Glutamatergic neuron (in vitro differentiated cells): ENCODE results near the gene GNG11. TPM values are rescaled to one million over a fixed set of nuclear protein-coding genes. Genes with fewer than 3 reads are reported as not detected.

Experiments used
- DNase-seq: peaks from one replicate; pipeline ENCODE4 v3.0.0; 2022
- H3K27ac Mint-ChIP-seq: one replicate; pipeline ENCODE4 v1.8.0; 2020; ENCODE audit warnings: mild to moderate bottlenecking, mixed read lengths, inconsistent platforms; ENCODE audit not compliant: unreplicated experiment
- H3K27me3 Mint-ChIP-seq: one replicate; pipeline ENCODE4 v1.8.0; 2020; ENCODE audit warnings: mild to moderate bottlenecking, moderate library complexity, mixed read lengths, inconsistent platforms; ENCODE audit not compliant: unreplicated experiment
- H3K36me3 Mint-ChIP-seq: one replicate; pipeline ENCODE4 v1.8.0; 2020; ENCODE audit warnings: mild to moderate bottlenecking, mixed read lengths, inconsistent platforms; ENCODE audit not compliant: unreplicated experiment
- H3K4me1 Mint-ChIP-seq: one replicate; pipeline ENCODE4 v1.8.0; 2020; ENCODE audit warnings: mild to moderate bottlenecking, low read depth, mixed read lengths, inconsistent platforms; ENCODE audit not compliant: unreplicated experiment
- H3K4me3 Mint-ChIP-seq: one replicate; pipeline ENCODE4 v1.8.0; 2020; ENCODE audit warnings: mild to moderate bottlenecking, mixed read lengths, inconsistent platforms; ENCODE audit not compliant: unreplicated experiment
- H3K9me3 Mint-ChIP-seq: one replicate; pipeline ENCODE4 v1.8.0; 2020; ENCODE audit warnings: mild to moderate bottlenecking, moderate library complexity, mixed read lengths, inconsistent platforms; ENCODE audit not compliant: unreplicated experiment
- CTCF ChIP-seq: fragments of 200-600 bp; sonication (generic); IDR thresholded peaks from one replicate; pipeline ENCODE4 v1.5.0; 2021; ENCODE audit not compliant: partially characterized antibody, unreplicated experiment
- total RNA-seq: library from RNA; stranded (reverse); fragmentation: NEBNext Ultra II Directional; extraction: Animal tissue kit (Norgen Biotek cat#: 25700); gene quantifications from one replicate; pipeline ENCODE4 v1.2.1, GENCODE V29; 2021; ENCODE audit not compliant: unreplicated experiment

Gene GNG11
- total RNA-seq, 1 donor from 2014 or later, result 0.56 TPM

DNA sequence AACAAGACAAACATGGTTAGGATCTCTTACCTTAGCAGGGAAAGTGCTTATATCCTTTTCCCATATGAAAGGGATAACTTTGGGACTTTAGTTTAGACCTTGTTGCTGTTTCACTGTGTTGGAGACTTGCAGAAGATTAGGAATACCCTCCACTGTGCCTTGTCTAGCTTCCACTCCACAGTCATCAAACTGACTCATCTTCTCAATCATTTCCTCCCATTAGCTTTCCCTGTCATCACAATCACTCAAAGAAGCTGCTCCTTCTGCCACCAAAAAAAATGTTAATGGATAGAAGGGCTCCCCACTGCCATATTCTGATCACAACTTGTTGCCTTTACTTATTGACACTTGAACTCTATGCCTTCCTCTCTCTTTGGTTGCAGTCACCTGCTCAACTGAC lies 16.8 kb downstream of the GNG11 start:
- no peak for TF ChIP-seq CTCF
- Mint-ChIP-seq H3K27ac (no peak overlapping the region), H3K4me1 (no peaks in the 10 kb centered on the region), H3K4me3 (no peak overlapping the region), H3K36me3 (no peaks in the 10 kb centered on the region), H3K27me3 (peaks cover 2% of the 10 kb centered on the region), H3K9me3 (peaks cover 4% of the 10 kb centered on the region)
- no peak for DNase-seq

GRCh38 chr7:93941945-93942344 lies 20.4 kb downstream of the GNG11 start:
- Mint-ChIP-seq H3K4me1 (no peaks in the 10 kb centered on the region), H3K36me3 (no peaks in the 10 kb centered on the region), H3K9me3 (peaks cover 2% of the 10 kb centered on the region), H3K27ac (no peak overlapping the region), H3K27me3 (peaks cover 2% of the 10 kb centered on the region), H3K4me3 (no peak overlapping the region)
- no peak for TF ChIP-seq CTCF
- DNase-seq, result no peak

- no peak for TF ChIP-seq CTCF
- no peaks in the 10 kb centered on the region for H3K4me1 Mint-ChIP-seq
- no peak for DNase-seq
- H3K27me3 Mint-ChIP-seq, result no peaks in the 10 kb centered on the region
- H3K36me3 Mint-ChIP-seq, result no peaks in the 10 kb centered on the region
- no peak overlapping the region for H3K4me3 Mint-ChIP-seq
- H3K27ac Mint-ChIP-seq, result no peak overlapping the region
- peaks cover 2% of the 10 kb centered on the region for H3K9me3 Mint-ChIP-seq
Observed at GRCh38 chr7:93943816-93944540, 22.4 kb downstream of the GNG11 start.

- Mint-ChIP-seq H3K36me3 (no peaks in the 10 kb centered on the region), H3K4me3 (no peak overlapping the region)
Observed at GRCh38 chr7:93944673-93945072, 23.1 kb downstream of the GNG11 start.

More at GRCh38 chr7:93944673-93945072, 23.1 kb downstream of the GNG11 start:
- H3K27ac Mint-ChIP-seq, result no peak overlapping the region
- no peaks in the 10 kb centered on the region for H3K27me3 Mint-ChIP-seq
- peaks cover 2% of the 10 kb centered on the region for H3K9me3 Mint-ChIP-seq
- no peak for DNase-seq
- TF ChIP-seq CTCF, result no peak
- no peaks in the 10 kb centered on the region for H3K4me1 Mint-ChIP-seq
